MM.1S (cell line): ENCODE measurements around the gene ADK.

Experiments
- DNase-seq: peaks from one replicate; pipeline ENCODE4 v3.0.0-alpha.2; 2015
- H2AFZ ChIP-seq: fragments of 300-600 bp; sonication (generic); 2 replicates; pipeline ENCODE4 v1.6.0; 2016; ENCODE audit warnings: antibody characterized with exemption, low read length
- H3F3A ChIP-seq: fragments of 300-600 bp; sonication (generic); 2 replicates; pipeline ENCODE4 v1.6.1; 2016; ENCODE audit warnings: mild to moderate bottlenecking, antibody characterized with exemption, low read length, moderate library complexity, mixed read lengths; ENCODE audit not compliant: insufficient read depth
- H3K27ac ChIP-seq: fragments of 300-600 bp; sonication (generic); 2 replicates; pipeline ENCODE4 v1.5.1; 2016; ENCODE audit warnings: mild to moderate bottlenecking, low read length
- H3K27me3 ChIP-seq: fragments of 300-600 bp; sonication (generic); replicated peaks from 2 replicates; pipeline ENCODE4 v1.6.0; 2016; ENCODE audit warnings: low read length; ENCODE audit not compliant: insufficient read depth
- H3K36me3 ChIP-seq: fragments of 300-600 bp; sonication (generic); replicated peaks from 2 replicates; pipeline ENCODE4 v1.6.1; 2016; ENCODE audit warnings: mild to moderate bottlenecking, low read length, mixed read lengths; ENCODE audit not compliant: insufficient read depth
- H3K4me1 ChIP-seq: fragments of 300-600 bp; sonication (generic); 2 replicates; pipeline ENCODE4 v1.6.1; 2016; ENCODE audit warnings: low read length, mixed read lengths
- H3K4me2 ChIP-seq: fragments of 300-600 bp; sonication (generic); 2 replicates; pipeline ENCODE4 v1.6.0; 2016; ENCODE audit warnings: low read depth, low read length
- H3K4me3 ChIP-seq: fragments of 300-600 bp; sonication (generic); 2 replicates; pipeline ENCODE4 v1.5.1; 2016; ENCODE audit warnings: low read length, mixed read lengths
- H3K79me2 ChIP-seq: fragments of 300-600 bp; sonication (generic); 2 replicates; pipeline ENCODE4 v1.6.1; 2016; ENCODE audit warnings: mixed run types, low read length, mixed read lengths
- H3K9ac ChIP-seq: fragments of 300-600 bp; sonication (generic); 2 replicates; pipeline ENCODE4 v1.6.1; 2016; ENCODE audit warnings: low read length, mixed read lengths
- H3K9me2 ChIP-seq: fragments of 300-600 bp; sonication (generic); replicated peaks from 2 replicates; pipeline ENCODE4 v1.6.1; 2016; ENCODE audit warnings: mild to moderate bottlenecking, low read length, mixed read lengths; ENCODE audit not compliant: insufficient read depth
- H3K9me3 ChIP-seq: fragments of 300-600 bp; sonication (generic); replicated peaks from 2 replicates; pipeline ENCODE4 v1.6.1; 2016; ENCODE audit warnings: mild to moderate bottlenecking, low read length, mixed read lengths; ENCODE audit not compliant: insufficient read depth
- H4K20me1 ChIP-seq: fragments of 300-600 bp; sonication (generic); 2 replicates; pipeline ENCODE4 v1.6.1; 2016; ENCODE audit warnings: mild to moderate bottlenecking, low read length, moderate library complexity, mixed read lengths; ENCODE audit not compliant: insufficient read depth
- CTCF ChIP-seq: fragments of 300-600 bp; sonication (generic); IDR thresholded peaks from 2 replicates; pipeline ENCODE4 v1.5.1; 2016; ENCODE audit warnings: antibody characterized with exemption, low read length, mixed read lengths
- EZH2 ChIP-seq: fragments of 300-600 bp; sonication (generic); optimal IDR thresholded peaks from 2 replicates; pipeline ENCODE3; 2017; ENCODE audit warnings: low read depth, mild to moderate bottlenecking, antibody characterized with exemption, low read length, mixed read lengths
- EZH2phosphoT487 ChIP-seq: fragments of 300-600 bp; sonication (generic); IDR thresholded peaks from 2 replicates; pipeline ENCODE4 v1.6.1; 2018; ENCODE audit warnings: antibody characterized with exemption, low read length

Gene ADK

GRCh38 chr10:74425456-74426001 lies 274.5 kb downstream of the ADK start:
- no peak overlapping the region for H3K4me2 ChIP-seq
- no peaks in the 10 kb centered on the region for H3K9me3 ChIP-seq
- no peaks in the 10 kb centered on the region for H3K27me3 ChIP-seq
- H3F3A ChIP-seq, result no peaks in the 10 kb centered on the region
- no peaks in the 10 kb centered on the region for H3K4me1 ChIP-seq
- H2AFZ ChIP-seq, result no peak overlapping the region
- H3K9me2 ChIP-seq, result no peaks in the 10 kb centered on the region
- H3K36me3 ChIP-seq, result no peaks in the 10 kb centered on the region
- H3K4me3 ChIP-seq, result no peak overlapping the region
- DNase-seq, result no peak
- no peak overlapping the region for H3K9ac ChIP-seq
- no peak for TF ChIP-seq EZH2
- H3K27ac ChIP-seq, result no peak overlapping the region
- H4K20me1 ChIP-seq, result no peaks in the 10 kb centered on the region
- no peaks in the 10 kb centered on the region for H3K79me2 ChIP-seq

- no peaks in the 10 kb centered on the region for H3K36me3 ChIP-seq
- no peak overlapping the region for H3K4me3 ChIP-seq
- H3K27ac ChIP-seq, result no peak overlapping the region
- H3K9me3 ChIP-seq, result no peaks in the 10 kb centered on the region
- H2AFZ ChIP-seq, result no peak overlapping the region
- no peaks in the 10 kb centered on the region for H4K20me1 ChIP-seq
- no peak overlapping the region for H3K4me2 ChIP-seq
- H3F3A ChIP-seq, result no peaks in the 10 kb centered on the region
- TF ChIP-seq CTCF (no peak), EZH2phosphoT487 (no peak), EZH2 (no peak)
- H3K79me2 ChIP-seq, result no peaks in the 10 kb centered on the region
- DNase-seq, result no peak
- H3K4me1 ChIP-seq, result no peaks in the 10 kb centered on the region
- no peak overlapping the region for H3K9ac ChIP-seq
- H3K27me3 ChIP-seq, result no peaks in the 10 kb centered on the region
- H3K9me2 ChIP-seq, result no peaks in the 10 kb centered on the region
Measured at GRCh38 chr10:74431816-74432215, 280.8 kb downstream of the ADK start.

- Histone ChIP-seq H3K36me3 (no peaks in the 10 kb centered on the region), H3K9ac (no peak overlapping the region), H3K4me3 (no peak overlapping the region), H3K4me1 (no peaks in the 10 kb centered on the region), H4K20me1 (no peaks in the 10 kb centered on the region), H3K9me3 (no peaks in the 10 kb centered on the region), H3K4me2 (no peak overlapping the region), H3K27me3 (no peaks in the 10 kb centered on the region), H3K9me2 (no peaks in the 10 kb centered on the region), H2AFZ (no peak overlapping the region), H3K79me2 (no peaks in the 10 kb centered on the region), H3F3A (no peaks in the 10 kb centered on the region), H3K27ac (no peak overlapping the region)
- DNase-seq, result no peak
- no peak for TF ChIP-seq EZH2phosphoT487
- no peak for TF ChIP-seq EZH2
- TF ChIP-seq CTCF, result no peak
Measured at GRCh38 chr10:74432841-74433594, 282.0 kb downstream of the ADK start.

GRCh38 chr10:74433595-74433956 lies 282.6 kb downstream of the ADK start:
- no peak overlapping the region for H3K27ac ChIP-seq
- H3K4me3 ChIP-seq, result no peak overlapping the region
- no peaks in the 10 kb centered on the region for H3K36me3 ChIP-seq
- H2AFZ ChIP-seq, result no peak overlapping the region
- H3K27me3 ChIP-seq, result no peaks in the 10 kb centered on the region
- H3K9me3 ChIP-seq, result no peaks in the 10 kb centered on the region
- H3K4me2 ChIP-seq, result no peak overlapping the region
- no peaks in the 10 kb centered on the region for H3K9me2 ChIP-seq
- TF ChIP-seq EZH2phosphoT487, result no peak
- TF ChIP-seq EZH2, result no peak
- no peak for TF ChIP-seq CTCF
- DNase-seq, result no peak
- no peaks in the 10 kb centered on the region for H3K4me1 ChIP-seq
- no peaks in the 10 kb centered on the region for H3K79me2 ChIP-seq
- no peaks in the 10 kb centered on the region for H3F3A ChIP-seq
- H4K20me1 ChIP-seq, result no peaks in the 10 kb centered on the region
- H3K9ac ChIP-seq, result no peak overlapping the region
